Nephron (organoid): ENCODE results near the gene SETBP1.

ENCODE experiments used
- H3K27ac Mint-ChIP-seq, 3 experiments: 2 replicates each; pipeline ENCODE4 v1.8.0; 2020; ENCODE audit warnings: mixed read lengths in 3 of 3, mild to moderate bottlenecking in 2 of 3, moderate library complexity in 1 of 3
- H3K27me3 Mint-ChIP-seq: 2 replicates; pipeline ENCODE4 v1.8.0; 2021; ENCODE audit warnings: low read depth, mild to moderate bottlenecking, moderate library complexity, mixed read lengths
- H3K36me3 Mint-ChIP-seq: 2 replicates; pipeline ENCODE4 v1.8.0; 2020; ENCODE audit warnings: low read depth, mixed read lengths
- H3K4me1 Mint-ChIP-seq: 2 replicates; pipeline ENCODE4 v1.8.0; 2020; ENCODE audit warnings: mixed read lengths
- H3K4me3 Mint-ChIP-seq, 3 experiments: 2 replicates each; pipeline ENCODE4 v1.8.0; 2020; ENCODE audit warnings: mild to moderate bottlenecking in 3 of 3, mixed read lengths in 3 of 3, moderate library complexity in 2 of 3
- H3K9me3 Mint-ChIP-seq: 2 replicates; pipeline ENCODE4 v1.8.0; 2020; ENCODE audit warnings: mixed read lengths
- TF ChIP-seq, protein P1 (sequence below), 3 experiments: fragments of 200-600 bp; sonication (generic); IDR thresholded peaks; one replicate each; pipeline ENCODE4 v1.5.0; 2021; ENCODE audit warnings: antibody characterized with exemption in 3 of 3; ENCODE audit not compliant: unreplicated experiment in 3 of 3

Gene SETBP1

DNA sequence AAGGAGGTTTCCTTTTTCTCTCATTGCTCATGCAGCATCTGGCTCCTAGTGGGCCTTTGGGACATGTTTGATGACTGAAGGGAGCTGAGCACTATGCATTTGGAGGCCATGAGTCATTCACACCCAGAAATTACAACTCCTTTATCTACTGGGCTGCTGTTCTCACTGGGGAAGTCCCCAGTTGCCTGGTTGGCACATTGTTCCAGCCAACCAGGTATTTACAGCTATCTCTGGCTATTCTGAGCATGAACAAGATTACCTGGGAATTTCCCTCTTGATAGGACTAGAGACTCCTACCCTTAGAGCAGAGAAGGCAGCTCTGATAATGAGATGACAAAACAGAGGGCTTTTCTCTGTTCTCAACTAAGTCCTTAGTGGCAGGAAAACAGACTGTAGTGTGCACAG lies 206.5 kb downstream of the SETBP1 start:
- TF ChIP-seq, protein P1, sequence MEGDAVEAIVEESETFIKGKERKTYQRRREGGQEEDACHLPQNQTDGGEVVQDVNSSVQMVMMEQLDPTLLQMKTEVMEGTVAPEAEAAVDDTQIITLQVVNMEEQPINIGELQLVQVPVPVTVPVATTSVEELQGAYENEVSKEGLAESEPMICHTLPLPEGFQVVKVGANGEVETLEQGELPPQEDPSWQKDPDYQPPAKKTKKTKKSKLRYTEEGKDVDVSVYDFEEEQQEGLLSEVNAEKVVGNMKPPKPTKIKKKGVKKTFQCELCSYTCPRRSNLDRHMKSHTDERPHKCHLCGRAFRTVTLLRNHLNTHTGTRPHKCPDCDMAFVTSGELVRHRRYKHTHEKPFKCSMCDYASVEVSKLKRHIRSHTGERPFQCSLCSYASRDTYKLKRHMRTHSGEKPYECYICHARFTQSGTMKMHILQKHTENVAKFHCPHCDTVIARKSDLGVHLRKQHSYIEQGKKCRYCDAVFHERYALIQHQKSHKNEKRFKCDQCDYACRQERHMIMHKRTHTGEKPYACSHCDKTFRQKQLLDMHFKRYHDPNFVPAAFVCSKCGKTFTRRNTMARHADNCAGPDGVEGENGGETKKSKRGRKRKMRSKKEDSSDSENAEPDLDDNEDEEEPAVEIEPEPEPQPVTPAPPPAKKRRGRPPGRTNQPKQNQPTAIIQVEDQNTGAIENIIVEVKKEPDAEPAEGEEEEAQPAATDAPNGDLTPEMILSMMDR (IDR thresholded peaks at IDR 0.05; ENCODE audit: unreplicated experiment in 3 of 3), result no peak
- Mint-ChIP-seq H3K27me3 (no peaks in the 10 kb centered on the region), H3K4me1 (peaks cover 46% of the 10 kb centered on the region), H3K4me3 (no peak overlapping the region), H3K9me3 (peaks cover 12% of the 10 kb centered on the region), H3K36me3 (peaks cover 26% of the 10 kb centered on the region), H3K27ac (peak overlapping the region; percentile 6 to 68 (median 55))

DNA sequence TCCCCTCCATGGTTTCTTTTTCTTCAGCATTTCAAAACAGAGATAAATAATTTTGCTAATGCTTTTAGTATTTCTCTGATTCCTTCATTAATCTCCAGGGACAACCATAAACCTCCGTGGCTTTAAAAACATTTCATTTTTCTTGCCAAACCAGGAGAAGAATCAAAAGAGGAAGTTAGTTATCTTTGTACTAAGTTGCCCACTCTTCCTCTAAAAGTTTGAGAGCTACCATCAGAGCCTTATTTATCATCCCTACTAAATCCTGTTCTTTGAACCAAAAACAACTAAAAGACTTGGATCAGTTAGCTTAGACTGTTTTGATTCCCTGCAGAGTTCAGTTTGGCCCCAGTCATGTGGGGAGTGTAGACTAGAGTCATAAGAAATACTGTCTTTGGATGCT lies 208.4 kb downstream of the SETBP1 start:
- TF ChIP-seq, protein P1 (IDR thresholded peaks at IDR 0.05; ENCODE audit: unreplicated experiment in 3 of 3), result no peak
- no peak overlapping the region for H3K4me3 Mint-ChIP-seq
- H3K9me3 Mint-ChIP-seq, result peaks cover 15% of the 10 kb centered on the region
- peaks cover 38% of the 10 kb centered on the region for H3K4me1 Mint-ChIP-seq
- peak overlapping the region; percentile 48 to 74 (median 68) for H3K27ac Mint-ChIP-seq
- H3K36me3 Mint-ChIP-seq, result peaks cover 40% of the 10 kb centered on the region
- H3K27me3 Mint-ChIP-seq, result no peaks in the 10 kb centered on the region

DNA sequence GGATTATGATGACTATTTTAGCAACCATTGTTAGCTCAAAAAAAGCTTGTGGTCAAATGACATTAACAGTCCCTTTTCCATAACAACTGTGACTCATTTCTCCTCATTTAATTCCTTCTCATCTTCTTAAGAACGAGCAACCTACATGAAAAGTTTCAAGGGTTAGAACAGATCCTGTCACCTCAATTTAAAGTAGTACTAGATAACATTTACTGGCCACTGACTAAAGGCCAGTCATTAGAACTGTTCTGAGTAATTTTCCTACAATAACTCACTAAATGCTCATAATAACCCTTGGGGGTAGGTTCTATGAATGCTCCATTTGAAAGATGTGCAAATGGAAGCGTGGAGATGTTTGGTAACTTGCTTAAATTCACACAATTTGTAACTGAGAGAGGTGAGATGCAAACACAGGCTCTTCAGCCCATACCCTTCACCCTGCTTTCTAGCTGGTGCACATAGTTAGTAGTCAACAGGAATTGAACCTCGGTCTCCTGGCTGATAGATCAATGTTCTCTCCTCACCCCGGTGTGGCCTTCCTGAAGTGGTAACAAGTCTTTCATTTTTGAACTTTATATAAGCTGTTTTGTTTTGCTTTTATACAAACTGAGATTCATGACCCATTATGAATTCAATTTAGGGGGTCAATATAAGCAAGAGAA lies 212.5 kb downstream of the SETBP1 start:
- Mint-ChIP-seq H3K4me3 (no peak overlapping the region), H3K27ac (peak overlapping the region in 1 of 3 experiments; percentile 57), H3K36me3 (peaks cover 44% of the 10 kb centered on the region), H3K27me3 (no peaks in the 10 kb centered on the region), H3K4me1 (peaks cover 44% of the 10 kb centered on the region), H3K9me3 (peaks cover 15% of the 10 kb centered on the region)
- TF ChIP-seq, protein P1 (IDR thresholded peaks at IDR 0.05; ENCODE audit: unreplicated experiment in 3 of 3), result no peak

DNA sequence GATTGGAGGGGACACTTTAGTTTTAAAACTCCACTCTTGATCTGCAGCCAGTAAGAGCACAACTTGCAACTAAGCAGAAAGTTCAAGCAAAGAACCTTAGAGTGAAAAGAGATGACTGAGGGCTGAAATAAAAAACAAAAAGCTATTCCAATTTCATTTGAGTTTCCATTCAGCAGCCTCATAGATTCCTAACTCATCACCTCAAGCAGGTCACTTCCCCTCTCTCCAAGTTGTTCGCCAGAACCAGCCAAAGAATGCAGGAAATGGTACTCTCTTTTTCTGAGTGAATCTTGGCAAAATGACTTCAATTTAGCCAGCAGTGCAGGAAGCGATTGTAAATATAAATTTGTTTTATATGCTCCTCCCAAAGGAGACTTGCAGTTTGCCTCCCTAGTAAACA lies 213.3 kb downstream of the SETBP1 start:
- Mint-ChIP-seq H3K27me3 (no peaks in the 10 kb centered on the region), H3K4me1 (peaks cover 44% of the 10 kb centered on the region), H3K27ac (peak overlapping the region; percentile 43 to 57 (median 57)), H3K9me3 (peaks cover 15% of the 10 kb centered on the region), H3K36me3 (peaks cover 44% of the 10 kb centered on the region), H3K4me3 (no peak overlapping the region)
- TF ChIP-seq, protein P1 (IDR thresholded peaks at IDR 0.05; ENCODE audit: unreplicated experiment in 3 of 3), result no peak

DNA sequence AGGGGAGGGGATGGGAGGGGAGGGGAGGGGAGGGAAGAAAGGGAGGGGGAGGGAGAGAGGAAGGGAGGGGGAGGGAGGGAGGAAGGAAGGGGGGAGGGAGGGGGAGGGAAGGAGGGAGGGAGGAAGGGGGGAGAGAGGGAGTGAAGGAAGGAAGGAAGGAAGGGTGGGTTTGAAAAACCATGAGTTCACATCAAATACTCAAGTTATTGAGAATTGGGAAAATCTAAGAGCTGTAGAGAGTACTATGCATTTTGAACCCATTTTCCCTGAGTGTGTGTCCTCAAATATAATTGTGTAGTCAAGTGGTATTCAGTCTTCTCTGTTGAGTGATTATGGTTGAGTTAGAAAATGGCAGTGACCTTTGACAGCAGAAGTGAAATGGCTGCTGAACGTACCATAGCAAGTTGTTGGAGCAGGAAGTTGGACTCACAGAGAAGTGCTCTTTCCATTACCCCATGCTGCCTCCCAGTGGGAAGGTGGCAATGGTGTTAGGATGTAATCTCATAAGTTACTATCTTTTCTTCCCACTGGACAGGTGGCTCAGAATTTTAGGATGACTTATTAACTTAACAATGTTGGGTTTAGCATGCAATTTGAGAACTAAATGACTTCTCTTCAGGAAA lies 214.6 kb downstream of the SETBP1 start:
- no peaks in the 10 kb centered on the region for H3K27me3 Mint-ChIP-seq
- no peak overlapping the region for H3K27ac Mint-ChIP-seq
- peaks cover 37% of the 10 kb centered on the region for H3K36me3 Mint-ChIP-seq
- no peak overlapping the region for H3K4me3 Mint-ChIP-seq
- H3K4me1 Mint-ChIP-seq, result peaks cover 44% of the 10 kb centered on the region
- peaks cover 15% of the 10 kb centered on the region for H3K9me3 Mint-ChIP-seq
- TF ChIP-seq, protein P1 (IDR thresholded peaks at IDR 0.05; ENCODE audit: unreplicated experiment in 3 of 3), result no peak

DNA sequence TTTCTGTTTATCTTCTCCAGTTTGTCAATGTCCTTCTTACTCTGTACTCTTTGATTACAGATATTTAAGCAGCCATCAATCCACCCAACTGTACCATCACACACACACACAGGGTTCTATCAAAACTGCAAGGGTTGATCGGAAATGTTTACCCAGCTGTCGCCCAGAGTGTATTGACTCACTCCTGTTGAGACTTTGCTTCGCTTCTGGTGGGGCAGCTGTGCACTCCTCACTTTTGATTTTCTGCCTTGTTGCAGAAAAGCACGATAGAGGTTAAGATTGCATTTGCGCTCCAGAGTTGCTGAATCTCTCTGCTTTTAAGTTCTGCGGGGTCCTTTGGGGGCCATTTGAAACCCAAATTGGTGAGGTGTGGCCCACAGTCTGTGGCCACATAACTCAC lies 216.2 kb downstream of the SETBP1 start:
- Mint-ChIP-seq H3K36me3 (peaks cover 22% of the 10 kb centered on the region), H3K27ac (peak overlapping the region in 1 of 3 experiments; percentile 21), H3K9me3 (peaks cover 4% of the 10 kb centered on the region), H3K4me3 (no peak overlapping the region), H3K4me1 (peaks cover 51% of the 10 kb centered on the region), H3K27me3 (no peaks in the 10 kb centered on the region)
- TF ChIP-seq, protein P1 (IDR thresholded peaks at IDR 0.05; ENCODE audit: unreplicated experiment in 3 of 3), result no peak
